NCI-H1436 treated with DMSO at 0.1 percent for 48 hours (cell line): Measurements from ENCODE around the gene NTPCR.

Experiments used
- DNase-seq: peaks from one replicate; lab custom pipeline; 2025; lab: John Stamatoyannopoulos, UW

The NTPCR gene

DNA sequence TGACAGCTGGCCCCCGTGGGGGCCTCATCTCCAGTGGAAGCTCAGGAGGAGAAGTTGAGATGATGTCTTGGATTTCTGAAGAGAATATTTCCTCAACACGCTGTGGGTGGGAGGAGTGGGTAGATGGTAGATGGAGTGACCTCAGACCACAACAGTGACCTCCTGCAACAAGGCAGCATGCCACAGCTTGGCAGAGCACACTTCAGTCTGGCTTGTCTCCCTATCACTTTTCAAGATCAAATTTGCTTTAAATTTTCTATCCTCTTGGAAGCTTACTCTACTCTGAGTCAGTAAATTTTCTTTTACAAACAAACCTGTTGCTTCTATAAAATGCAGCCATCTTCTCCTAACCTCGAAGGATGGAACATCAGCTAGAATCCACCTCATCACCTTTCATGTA is 59.7 kb downstream of the NTPCR start:
- DNase-seq, result no peak

GRCh38 chr1:233012021-233012420 is 61.6 kb downstream of the NTPCR start:
- DNase-seq, result no peak

GRCh38 chr1:233015965-233016364 is 65.6 kb downstream of the NTPCR start:
- no peak for DNase-seq

DNA sequence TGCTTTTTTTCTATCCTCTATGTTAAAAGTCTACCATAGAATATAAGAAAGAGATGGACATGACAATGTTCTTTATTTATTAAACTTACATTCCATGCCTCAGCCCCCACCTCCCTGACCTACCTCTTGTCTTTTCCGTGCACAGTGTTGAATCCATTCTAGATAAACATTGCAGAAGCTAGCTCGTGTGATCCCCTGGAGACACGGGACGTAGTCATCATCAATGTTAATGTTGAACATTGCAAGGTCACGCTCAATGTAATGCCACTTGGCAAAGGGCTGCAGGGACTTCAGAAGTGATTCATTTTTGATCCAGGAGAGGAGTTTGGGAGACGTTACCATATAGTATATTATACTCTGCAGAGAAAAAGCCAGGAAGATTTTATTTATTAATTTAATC is 66.4 kb downstream of the NTPCR start:
- no peak for DNase-seq

DNA sequence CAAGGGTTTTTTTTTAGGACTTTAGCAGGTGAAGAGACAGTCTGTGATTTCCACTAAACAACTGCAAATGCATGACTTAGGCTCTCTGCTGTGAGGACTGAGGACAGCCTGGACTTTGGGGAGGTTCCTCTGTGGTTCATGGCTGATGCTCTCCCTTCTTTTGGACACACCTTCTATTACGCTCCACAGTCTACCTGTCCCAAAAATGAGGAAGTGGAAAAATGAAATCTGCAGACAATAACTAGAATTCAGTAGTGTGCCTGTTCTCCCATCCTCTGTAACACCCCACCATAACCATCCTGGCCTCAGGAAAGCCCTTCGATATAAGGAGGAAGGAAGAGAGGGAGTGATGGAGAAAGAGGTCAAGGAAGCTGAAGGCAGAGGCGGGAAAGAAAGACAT is 68.7 kb downstream of the NTPCR start:
- DNase-seq, result no peak

GRCh38 chr1:233019778-233020325 is 69.4 kb downstream of the NTPCR start:
- DNase-seq, result no peak

- DNase-seq, result no peak
These were observed 70.0 kb downstream of the NTPCR start for GRCh38 chr1:233020426-233020825.

DNA sequence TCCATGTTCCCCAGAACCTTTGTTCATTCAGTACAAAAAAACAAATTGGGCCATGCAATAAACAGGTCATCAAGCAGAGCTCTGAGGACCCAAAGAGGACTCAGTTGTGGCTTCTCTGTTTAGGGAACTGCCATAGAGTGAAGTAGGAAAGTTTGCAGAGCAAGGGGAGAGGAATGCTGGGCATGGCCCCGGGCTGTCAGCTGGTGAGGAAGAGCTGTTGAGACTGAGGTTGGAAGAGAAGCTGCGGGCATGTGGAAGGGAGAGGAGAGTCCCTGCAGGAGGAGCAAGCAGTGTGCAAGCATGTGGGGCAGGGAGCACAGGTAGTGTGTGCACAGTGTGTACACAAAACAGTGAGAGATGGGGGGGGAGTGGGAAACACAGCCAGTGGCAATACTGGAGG is 71.8 kb downstream of the NTPCR start:
- no peak for DNase-seq

GRCh38 chr1:233024199-233024598 is 73.8 kb downstream of the NTPCR start:
- DNase-seq, result no peak

DNA sequence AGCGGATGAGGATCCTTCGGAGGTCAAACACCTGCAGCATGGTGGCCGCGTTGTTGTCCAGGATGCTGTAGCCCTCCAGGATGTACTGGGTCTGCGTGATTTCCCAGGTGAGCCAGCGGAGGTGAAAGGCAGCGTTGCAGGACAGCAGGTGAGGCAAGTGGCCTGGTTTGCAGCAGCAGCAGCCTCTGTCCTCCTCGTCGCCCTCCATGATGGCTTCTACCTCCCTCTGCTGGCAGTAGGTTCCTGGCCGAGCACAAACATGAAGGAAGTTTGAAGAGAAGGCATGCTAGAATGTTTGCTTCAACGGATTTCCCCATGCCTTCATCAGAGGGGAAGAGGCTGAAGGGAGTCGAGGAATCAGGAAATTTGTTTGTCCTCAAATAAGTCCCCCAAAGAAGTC is 74.7 kb downstream of the NTPCR start:
- no peak for DNase-seq

DNA sequence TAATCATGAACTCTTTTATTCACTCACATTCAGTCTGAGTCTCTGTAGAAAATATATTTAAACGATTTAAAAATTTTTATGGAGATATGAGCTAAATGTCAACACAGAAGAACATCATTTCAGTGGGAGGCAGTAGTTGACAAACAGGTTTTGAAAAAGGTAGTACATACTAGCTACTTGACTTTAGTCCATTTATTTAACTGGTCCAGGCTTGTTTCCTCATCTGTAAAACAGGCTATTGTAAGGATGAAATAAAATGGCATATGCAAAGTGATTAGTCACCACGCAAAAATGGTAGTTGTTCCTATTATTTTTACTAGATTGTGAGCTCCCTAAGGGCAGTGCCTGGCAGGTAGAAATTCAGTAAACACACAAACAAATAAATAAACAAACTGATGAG is 75.2 kb downstream of the NTPCR start:
- DNase-seq, result no peak

- no peak for DNase-seq
These were observed 76.6 kb downstream of the NTPCR start for GRCh38 chr1:233027046-233027445.

DNA sequence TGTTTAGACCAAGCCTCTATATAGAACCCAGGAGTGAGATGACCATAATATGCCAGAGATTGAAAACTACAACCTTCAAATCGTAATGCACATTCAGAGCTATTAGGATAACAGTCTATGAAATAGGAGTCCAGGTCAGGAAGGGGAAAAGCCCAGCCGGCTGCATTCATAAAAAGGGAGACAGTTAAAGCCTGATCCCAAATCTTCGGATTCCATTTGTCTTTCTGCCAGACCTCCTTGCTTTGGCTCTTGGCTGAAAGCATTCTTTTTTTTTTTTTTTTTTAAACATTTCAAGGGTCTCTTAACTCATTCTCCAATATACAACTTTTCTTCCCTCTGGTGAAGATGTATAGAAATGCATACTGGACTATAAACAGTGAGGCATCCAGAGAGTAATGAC is 81.1 kb downstream of the NTPCR start:
- no peak for DNase-seq

DNA sequence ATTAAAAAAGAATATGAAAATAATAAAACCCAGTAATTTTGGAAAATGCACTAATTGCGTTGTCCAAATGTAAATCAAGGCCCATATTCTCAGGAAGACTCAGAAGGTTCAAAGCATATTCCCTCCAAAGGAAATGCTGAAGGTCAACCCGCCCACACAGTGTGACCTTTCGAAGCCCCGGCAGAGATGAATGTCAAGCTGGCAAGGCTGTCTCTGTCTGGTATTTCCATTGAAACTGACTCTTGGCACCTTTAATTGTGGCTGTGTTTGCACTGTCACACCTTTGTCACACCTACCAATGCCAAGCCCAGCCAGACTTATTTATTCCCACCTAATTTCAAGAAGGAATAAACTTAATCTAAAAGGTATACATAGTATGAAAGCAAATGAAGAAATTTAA is 82.5 kb downstream of the NTPCR start:
- no peak for DNase-seq

- no peak for DNase-seq
These were observed 83.0 kb downstream of the NTPCR start for GRCh38 chr1:233033361-233033760.
